ENCODE measurements around the gene KMT2C. TPM values are rescaled to one million over a fixed set of nuclear protein-coding genes. Genes with fewer than 3 reads are reported as not detected.
"Not testable (repeated sequence)": the region's sequence is repeated elsewhere in the genome, so short reads cannot be mapped to it uniquely, and the experiment has no call there.

The KMT2C gene
- total RNA-seq, 1 donor from 2014 or later, result 40.2 TPM

DNA sequence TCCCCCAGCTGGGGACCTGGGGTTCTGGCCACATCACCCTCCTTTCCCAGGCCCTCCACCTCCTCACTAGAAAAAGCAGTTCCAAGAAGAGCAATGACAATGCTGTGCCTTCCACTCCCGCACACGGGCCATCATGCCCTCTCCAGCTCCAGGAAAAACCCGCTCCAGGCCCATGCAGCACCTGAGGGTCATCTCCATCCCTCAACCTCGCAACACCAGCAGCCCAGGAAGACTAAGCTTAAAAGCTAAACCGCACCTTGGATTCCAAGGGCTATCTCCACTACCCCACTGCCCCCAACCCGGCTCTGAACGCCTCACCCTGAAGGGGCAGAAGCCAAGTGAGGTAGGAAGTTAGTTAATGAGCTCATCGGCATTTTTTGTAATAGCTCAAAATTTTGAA, 173.7 kb downstream of the KMT2C start:
- intact Hi-C loops (cut with micrococcal nuclease); DNase-seq; ATAC-seq: not testable (repeated sequence)

DNA sequence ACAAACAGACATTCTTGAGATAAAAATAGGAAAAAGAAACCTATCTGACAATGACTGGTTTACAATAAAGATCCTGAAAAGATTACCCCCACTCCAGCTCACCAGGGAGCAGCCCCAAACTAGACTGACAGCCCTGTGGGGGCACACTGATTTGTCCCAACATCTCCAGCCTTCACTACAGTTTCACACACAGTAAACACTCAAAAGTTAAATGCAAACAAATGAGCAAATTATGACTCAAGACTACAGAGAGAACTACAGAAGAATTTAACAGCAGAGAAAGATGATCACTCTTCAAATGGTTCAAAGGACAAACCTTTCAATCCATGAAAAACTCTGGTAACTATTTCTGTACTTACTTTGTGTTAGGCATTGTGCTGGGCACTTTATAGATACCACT, 176.2 kb downstream of the KMT2C start:
- DNase-seq; intact Hi-C loops (cut with micrococcal nuclease); ATAC-seq: not testable (repeated sequence)

DNA sequence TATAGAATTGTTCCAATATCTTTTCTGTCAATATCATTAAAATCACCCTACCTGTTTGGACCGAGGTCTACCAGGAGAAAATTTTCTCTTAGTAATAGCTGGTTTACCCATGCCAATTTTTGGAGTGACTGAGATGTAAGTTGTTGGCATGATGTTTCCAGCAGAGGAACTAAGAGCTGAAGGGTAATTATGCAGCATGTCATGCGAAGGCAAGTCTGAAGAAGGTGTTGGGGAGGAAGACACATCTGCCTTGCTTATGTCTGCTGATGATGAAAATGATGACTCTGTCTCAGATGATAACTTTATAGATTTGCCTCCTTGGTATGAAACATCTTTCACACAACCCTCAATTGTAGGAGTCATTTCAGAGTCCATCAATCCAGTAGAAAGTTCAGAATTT, 188.0 kb downstream of the KMT2C start:
- DNase-seq; intact Hi-C loops (cut with micrococcal nuclease); ATAC-seq: not testable (repeated sequence)

DNA sequence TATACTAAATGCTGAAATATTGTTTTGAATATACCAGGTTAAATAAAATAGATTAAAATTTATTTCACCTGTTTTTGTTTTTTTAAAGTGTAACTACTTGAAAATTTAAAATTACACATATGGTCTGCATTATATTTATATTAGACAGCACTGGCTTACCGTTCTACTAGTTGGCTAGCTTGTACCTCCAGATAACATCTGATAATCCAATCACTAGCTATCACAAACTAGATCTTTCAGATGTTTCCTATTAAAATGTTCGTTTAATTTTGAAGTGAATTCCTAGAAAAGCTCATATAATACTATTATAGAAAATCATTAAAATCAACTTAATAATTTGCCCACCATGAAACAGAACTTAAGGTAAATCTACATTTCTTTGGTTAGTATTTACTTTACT, 190.4 kb downstream of the KMT2C start:
- intact Hi-C loops (cut with micrococcal nuclease); DNase-seq; ATAC-seq: not testable (repeated sequence)

DNA sequence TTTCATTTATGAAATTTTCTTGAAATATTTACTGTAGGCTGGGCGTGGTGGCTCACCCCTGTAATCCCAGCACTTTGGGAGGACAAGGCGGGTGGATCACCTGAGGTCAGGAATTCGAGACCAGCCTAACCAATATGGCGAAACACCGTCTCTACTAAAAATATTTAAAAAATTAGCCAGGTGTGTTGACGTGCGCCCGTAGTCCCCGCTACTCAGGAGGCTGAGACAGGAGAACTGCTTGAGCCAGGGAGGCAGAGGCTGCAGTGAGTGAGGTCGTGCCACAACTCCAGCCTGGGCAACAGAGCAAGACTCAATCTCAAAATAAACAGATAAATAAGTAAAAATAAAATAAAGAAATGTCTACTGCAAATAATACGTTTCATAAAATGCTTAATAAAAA, 192.3 kb downstream of the KMT2C start:
- ATAC-seq; DNase-seq; intact Hi-C loops (cut with micrococcal nuclease): not testable (repeated sequence)

DNA sequence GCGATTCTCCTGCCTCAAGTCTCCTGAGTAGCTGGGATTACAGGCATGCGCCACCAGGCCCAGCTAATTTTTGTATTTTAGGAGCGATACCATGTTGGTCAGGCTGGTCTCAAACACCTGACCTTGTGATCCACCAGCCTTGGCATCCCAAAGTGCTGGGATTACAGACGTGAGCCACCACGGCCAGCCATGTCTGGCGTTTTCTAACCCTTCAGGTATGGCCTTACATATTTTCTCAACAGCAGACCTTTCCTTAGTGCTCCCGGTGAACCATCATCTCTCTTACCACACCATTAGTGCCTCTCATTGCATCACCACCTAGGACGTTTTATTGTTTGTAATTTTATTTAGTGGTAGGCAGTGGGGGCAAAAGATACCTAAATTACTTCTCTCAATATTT, 194.5 kb downstream of the KMT2C start:
- intact Hi-C loops (cut with micrococcal nuclease); DNase-seq; ATAC-seq: not testable (repeated sequence)

DNA sequence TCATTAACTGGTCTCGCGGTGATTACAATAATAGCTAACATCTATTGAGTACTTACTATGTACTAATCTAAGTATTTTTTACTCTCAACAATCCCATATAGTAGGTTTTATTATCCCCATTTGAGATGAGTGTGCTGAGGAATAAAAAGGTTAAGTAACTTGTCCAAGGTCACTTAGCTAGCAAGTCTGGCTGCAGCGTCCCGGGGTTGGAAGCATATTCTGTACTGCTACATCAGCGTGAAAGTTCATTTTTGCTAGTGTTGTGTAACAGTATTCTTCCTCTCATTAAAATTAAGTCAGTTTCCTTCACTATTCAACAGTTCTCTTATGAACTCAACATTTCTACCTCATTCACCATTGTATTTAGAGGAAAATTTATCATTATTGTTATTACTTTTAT, 199.5 kb downstream of the KMT2C start:
- ATAC-seq; intact Hi-C loops (cut with micrococcal nuclease); DNase-seq: not testable (repeated sequence)

DNA sequence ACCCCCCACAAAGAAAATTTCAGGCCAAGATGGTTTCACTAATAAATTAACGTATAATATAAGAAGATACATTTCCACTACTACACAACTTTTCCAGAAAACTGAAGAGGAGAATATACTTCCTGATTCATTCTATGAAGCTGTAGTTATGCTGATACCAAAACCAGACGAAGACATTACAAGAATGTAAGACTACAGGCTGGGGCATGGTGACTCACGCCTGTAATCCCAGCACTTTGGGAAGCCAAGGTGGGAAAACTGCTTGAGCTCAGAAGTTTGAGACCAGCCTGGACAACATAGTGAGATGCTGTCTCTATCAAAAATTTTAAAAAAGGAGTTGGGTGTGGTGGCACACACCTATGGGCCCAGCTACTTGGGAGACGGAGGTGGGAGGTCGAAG, 201.4 kb downstream of the KMT2C start:
- intact Hi-C loops (cut with micrococcal nuclease); ATAC-seq; DNase-seq: not testable (repeated sequence)

DNA sequence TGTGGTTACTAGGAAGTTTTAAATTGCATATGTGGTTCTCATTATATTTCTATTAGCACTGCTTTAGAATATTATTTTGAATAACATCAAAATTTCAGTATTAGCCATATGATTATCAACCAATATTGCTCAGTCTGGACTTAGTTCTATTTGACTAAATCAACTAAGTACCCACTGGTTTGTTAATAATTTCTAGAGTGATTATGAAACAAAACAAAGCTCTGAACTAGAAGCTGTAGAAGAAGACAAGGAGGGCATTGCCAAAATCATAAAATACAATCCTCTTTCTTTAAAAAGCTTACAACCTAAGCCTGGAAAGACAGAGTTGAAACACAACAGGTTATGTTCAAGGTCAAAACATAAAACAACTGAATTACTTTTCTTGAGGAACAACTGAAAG, 204.7 kb downstream of the KMT2C start:
- ATAC-seq, result no peak
- intact Hi-C loops (cut with micrococcal nuclease), result no loop called here
- DNase-seq, result no peak

DNA sequence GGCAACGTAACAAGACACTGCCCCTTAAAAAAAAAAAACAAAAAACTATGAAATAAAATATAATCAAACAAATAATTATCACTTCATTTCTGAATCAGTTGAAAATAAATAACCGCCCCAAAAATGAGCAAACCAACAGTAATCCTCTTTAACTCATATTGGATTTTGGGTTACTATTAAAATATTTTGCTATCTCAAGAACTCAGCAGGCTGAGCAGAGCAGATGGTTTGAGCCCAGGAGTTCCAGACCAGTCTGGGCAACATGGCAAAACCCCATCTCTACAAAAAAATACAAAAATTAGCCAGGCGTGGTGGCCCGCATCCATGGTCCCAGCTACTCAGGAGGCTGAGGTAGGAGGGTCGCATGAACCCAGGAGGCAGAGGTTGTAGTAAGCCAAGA, 216.2 kb downstream of the KMT2C start:
- intact Hi-C loops (cut with micrococcal nuclease); DNase-seq; ATAC-seq: not testable (repeated sequence)

DNA sequence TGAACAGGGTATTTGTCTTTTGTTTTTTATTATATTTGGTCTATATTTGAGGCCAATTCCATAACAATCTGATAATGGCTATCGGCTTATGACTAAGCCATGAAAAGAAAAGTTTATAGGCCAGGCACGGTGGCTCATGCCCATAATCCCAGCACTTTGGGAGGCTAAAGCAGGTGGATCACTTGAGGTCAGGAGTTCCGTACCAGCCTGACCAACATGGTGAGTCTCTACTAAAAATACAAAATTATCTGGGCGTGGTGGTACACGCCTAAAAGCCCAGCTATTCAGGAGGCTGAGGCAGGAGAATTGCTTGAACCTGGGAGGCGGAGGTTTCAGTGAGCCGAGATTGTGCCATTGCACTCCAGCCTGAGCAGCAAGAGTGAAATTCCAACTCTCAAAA, 227.0 kb downstream of the KMT2C start:
- intact Hi-C loops (cut with micrococcal nuclease); DNase-seq; ATAC-seq: not testable (repeated sequence)

DNA sequence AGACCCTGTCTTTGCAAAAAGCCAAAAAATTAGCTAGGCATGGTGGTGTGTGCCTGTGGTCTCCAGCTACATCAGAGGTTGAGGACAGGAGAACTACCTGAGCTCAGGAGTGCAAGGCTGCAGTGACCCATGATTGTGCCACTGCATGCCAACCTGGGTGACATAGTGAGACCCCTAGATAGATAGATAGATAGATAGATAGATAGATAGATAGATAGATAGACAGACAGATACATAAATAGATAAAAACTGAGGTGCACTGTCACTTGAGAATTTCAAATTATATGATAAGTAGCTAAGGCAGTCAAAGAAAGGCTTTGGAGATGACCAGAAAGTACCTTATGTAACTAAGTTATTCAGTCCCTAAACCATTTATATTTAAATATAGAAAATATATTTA, 231.4 kb downstream of the KMT2C start:
- ATAC-seq; intact Hi-C loops (cut with micrococcal nuclease); DNase-seq: not testable (repeated sequence)

DNA sequence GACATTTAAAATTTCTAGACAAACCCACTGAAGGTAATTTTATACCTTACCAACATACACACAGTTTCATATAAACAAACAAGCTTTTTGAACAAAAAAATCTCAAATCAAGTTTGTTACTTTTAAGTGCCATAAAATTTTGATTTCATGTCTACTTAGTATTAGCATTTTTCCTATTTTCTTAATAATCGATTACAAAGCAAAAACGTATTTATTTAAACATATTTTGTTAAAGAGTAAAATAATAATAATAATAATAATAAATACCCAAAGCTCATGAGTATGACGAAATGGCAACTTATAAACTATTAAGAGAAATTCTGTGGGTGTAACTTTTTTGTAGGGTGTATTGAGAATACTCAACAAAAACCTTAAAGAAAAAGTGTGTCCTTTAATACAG, 232.7 kb downstream of the KMT2C start:
- intact Hi-C loops (cut with micrococcal nuclease), result no loop called here
- ATAC-seq (no peak), DNase-seq (no peak)

DNA sequence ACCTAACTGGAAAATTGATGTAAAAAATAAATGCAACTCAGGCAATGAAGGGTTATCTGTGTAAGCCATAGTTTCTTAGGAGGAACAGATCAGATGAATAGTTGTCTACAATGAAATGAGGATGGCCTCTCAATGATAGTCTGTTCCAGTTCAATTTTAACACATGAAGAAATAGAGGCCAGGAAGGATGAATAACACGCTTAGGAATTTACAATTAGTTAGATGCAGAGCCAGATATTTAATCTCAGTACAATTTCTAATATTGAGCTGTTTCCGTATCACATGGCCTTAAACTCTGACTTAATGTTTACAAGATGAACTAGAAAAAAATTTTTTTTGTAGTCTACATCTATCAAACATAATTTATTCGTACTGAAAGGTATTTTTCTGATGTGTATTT, 233.7 kb downstream of the KMT2C start:
- DNase-seq (no peak), ATAC-seq (no peak)
- intact Hi-C loops (cut with micrococcal nuclease), result no loop called here

DNA sequence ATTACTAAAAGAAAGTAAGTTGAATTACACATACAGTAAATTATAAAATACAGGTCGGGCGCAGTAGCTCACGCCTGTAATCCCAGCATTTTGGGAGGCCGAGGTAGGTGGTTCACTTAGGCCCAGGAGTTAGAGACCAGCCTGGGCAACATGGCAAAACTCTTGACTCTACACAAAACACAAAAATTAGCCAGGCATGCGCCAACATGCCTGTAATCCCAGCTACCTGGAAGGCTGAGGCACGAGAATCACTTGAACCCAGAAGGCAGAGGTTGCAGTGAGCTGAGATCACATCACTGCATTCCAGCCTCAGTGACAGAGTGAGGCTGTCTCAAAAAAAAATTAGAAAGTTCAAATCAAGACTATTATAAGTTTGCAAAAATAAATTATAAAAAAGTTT, 235.4 kb downstream of the KMT2C start:
- intact Hi-C loops (cut with micrococcal nuclease), result no loop called here
- ATAC-seq (no peak), DNase-seq (no peak)

DNA sequence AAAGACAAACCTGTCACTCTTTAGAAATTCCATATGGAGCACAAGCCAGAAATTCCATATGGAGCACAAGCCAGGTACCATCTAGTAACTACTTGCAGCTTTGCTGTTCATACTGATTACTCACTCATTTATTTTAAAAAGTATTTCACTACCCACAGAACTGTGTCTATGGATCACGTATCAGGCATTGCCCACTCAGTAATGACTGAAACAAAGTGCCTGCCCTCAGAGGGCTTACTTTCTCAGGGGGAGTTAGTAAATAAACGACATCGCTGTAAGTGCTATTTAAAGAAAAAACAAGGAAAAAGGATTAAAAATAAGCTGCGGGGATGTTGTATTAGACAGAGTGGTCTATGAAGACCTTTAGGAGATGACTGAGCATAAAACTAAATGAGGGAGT, 239.4 kb downstream of the KMT2C start:
- no peak for DNase-seq
- intact Hi-C loops (cut with micrococcal nuclease), result no loop called here
- ATAC-seq, result no peak

DNA sequence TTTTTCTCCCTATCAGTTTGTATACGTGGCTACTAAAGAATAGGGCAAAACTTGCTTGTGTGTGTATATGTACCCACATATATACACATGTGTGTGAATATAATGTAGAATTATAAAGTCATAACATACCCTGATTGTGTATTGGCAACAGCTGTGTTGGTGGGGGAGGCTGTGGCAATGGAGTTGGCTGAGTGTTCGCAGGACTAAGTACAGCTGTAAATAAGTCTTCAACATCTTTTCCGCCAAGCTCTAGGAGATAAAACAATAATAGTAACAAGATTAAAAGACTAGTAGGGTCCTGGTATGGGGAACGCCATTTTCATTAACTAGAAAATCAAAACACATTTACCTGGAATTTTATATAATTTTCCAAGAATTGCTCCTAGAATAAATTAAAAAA, 241.9 kb downstream of the KMT2C start:
- intact Hi-C loops (cut with micrococcal nuclease), result no loop called here
- no peak for DNase-seq
- peak; percentile 71 for ATAC-seq

DNA sequence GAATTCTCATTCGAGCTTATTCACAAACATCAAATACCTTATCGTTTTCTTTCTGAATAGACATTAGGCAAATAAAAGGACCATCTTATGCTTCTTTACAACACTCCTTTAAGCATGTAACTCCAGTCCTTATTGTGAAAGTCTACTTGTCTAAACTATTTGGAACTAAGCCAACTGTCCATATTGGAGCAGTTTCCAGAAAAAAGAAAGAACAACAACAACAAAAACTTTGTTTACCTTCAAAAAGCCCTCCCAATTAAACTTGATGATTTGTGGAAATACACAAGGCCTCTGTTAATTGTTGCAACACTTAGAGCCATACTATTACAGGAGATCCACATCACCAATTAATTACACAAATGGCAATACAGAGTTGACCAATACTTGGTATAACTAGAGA, 246.7 kb downstream of the KMT2C start:
- no peak for DNase-seq
- ATAC-seq, result no peak
- intact Hi-C loops (cut with micrococcal nuclease), result no loop called here

DNA sequence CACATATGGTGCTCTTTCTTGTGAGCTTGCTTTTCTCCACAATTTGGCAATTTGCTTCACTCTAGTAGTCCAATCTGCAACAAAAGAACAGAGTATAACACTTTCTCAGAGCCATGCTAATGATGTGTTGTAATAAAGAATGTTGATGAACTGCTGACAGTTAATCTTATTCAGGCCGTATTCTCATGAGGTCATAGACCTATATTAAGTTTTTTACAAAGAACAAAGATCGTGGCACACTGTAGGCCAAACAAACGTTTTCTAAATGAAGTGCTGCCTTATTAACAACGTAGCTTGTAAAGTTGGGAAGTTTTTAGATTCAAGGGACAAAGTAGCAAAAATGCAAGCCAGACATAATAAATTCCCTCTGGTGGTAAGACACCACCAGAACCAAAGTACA, 250.2 kb downstream of the KMT2C start:
- DNase-seq (no peak), ATAC-seq (peak; percentile 84)
- intact Hi-C loops (cut with micrococcal nuclease), result no loop called here

DNA sequence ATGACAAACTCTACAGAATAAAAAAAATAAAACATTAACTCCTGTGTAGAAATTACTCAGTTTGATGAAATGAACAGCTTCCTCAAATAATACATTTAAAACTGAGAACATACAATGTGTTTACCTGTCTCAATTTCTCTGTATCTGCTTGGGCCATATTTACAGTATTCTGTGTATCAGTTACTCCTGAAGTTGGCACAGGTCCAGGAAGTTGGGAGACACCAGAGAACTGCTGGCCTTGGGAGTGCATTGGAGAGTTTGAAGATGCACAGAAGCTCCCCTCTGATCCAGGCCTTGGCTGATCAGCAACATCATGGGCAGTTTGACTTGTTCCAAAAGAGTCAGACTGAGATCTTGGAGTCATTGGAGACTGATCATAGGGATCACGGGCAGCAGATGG, 255.2 kb downstream of the KMT2C start:
- ATAC-seq, result no peak
- intact Hi-C loops (cut with micrococcal nuclease), result no loop called here
- no peak for DNase-seq

DNA sequence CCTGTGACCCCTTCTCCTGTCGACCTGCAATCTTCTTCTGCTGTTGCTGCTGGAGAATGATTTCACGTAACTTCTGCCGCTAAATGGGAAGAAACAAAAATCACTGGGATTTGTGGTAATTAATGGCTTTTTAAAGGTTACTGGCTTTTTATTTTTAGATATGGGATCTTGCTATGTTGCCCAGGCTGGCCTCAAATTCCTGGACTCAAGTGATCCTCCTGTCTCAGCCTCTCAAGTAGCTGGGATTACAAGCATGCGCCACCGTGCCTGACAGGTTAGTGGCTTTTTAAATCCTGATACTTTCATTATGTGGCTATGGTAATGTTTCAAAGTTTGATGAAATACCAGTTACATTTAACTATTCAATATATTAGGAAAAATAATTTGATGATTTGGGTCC, 255.8 kb downstream of the KMT2C start:
- intact Hi-C loops (cut with micrococcal nuclease), result no loop called here
- no peak for DNase-seq
- ATAC-seq, result no peak
